ENCODE measurements around the gene DESI1. TPM values are rescaled to one million over a fixed set of nuclear protein-coding genes. Genes with fewer than 3 reads are reported as not detected.

Gene DESI1
- total and polyA plus RNA-seq, 2 of the 13 experiments (the other 11 are each of a cell fraction or from before 2014, with no cell fraction given) = 21.6 to 29.2 TPM

- Histone ChIP-seq H3K9me3 (ENCODE audit: low read length) (no peaks in the 10 kb centered on the region), H3K9ac (ENCODE audit: insufficient read depth, low read depth, low read length) (no peak overlapping the region), H3K79me2 (ENCODE audit: insufficient read depth, low read length) (no peaks in the 10 kb centered on the region), H3K4me3 (replicated peaks in 1 of 3; ENCODE audit: insufficient read depth in 1 of 3, low read depth in 2 of 3, low read length in 3 of 3) (no peak overlapping the region), H3K36me3 (replicated peaks in 1 of 2; ENCODE audit: control insufficient read depth in 1 of 2, insufficient read depth in 2 of 2, low read length in 2 of 2) (peaks cover 8 to 39% of the 10 kb centered on the region in 2 experiments), H3K4me1 (ENCODE audit: insufficient read depth, low read length) (peaks cover 28% of the 10 kb centered on the region), H2AFZ (ENCODE audit: low read length) (no peak overlapping the region), H3K27ac (ENCODE audit: extremely low read length, insufficient read depth, low read length) (no peak overlapping the region), H4K20me1 (ENCODE audit: insufficient read depth, low read length) (no peaks in the 10 kb centered on the region), H3K4me2 (ENCODE audit: low read depth, low read length) (no peak overlapping the region), H3K27me3 (ENCODE audit: control insufficient read depth in 1 of 2, insufficient read depth in 2 of 2, low read length in 2 of 2) (no peaks in the 10 kb centered on the region)
- FAIRE-seq (no peak), ATAC-seq (no peak), DNase-seq (ENCODE audit: low spot score) (no peak)
- intact Hi-C loops (cut with micrococcal nuclease; ENCODE audit: unreplicated experiment) = no loop called here
- in situ Hi-C loops (cut with HindIII; ENCODE audit: extremely low pct_ligation_motif_present, low pct_unique_long_range_greater_than_20kb) = no loop called here
- ChIA-PET POLR2A (interaction anchor here (1.6 to 4.5 kb wide), 2 partner anchors 10 to 42 kb away, joined by 6 to 29 read pairs; partner anchors contain the start of genes DESI1, PMM1 and XRCC6), CTCF (ENCODE audit: low intra/inter-chr PET ratio, low total read pairs) (no interaction called here)
- 100% methylated on average over 5 of the region's 12 CpGs for WGBS (ENCODE audit: low lambda C conversion rate)
- no TSS peak for BruUV-seq (replicated peaks)
- no peak for TF ChIP-seq ZNF616 (CRISPR knock-in tag; IDR thresholded peaks at IDR 0.05; ENCODE audit: low read depth)
- TF ChIP-seq NKX3-1 (CRISPR knock-in tag; IDR thresholded peaks at IDR 0.05) = no peak
- TF ChIP-seq HNRNPL (IDR thresholded peaks at IDR 0.05; ENCODE audit: low read depth, low read length) = 0 out of 2 replicates have a peak, but pooled peaks have one; percentile 26
- peak; percentile 95 for TF ChIP-seq ZNF768 (CRISPR knock-in tag; IDR thresholded peaks at IDR 0.05)
- 0 out of 2 replicates have a peak, but pooled peaks have one; percentile 38 for TF ChIP-seq ZMYM3 (CRISPR knock-in tag; IDR thresholded peaks at IDR 0.05)
- no peak for TF ChIP-seq ZBTB34 (CRISPR knock-in tag; IDR thresholded peaks at IDR 0.05)
- TF ChIP-seq ZNF674 (CRISPR knock-in tag; IDR thresholded peaks at IDR 0.05; ENCODE audit: low read depth) = no peak
- no peak for TF ChIP-seq ZNF740 (CRISPR knock-in tag; IDR thresholded peaks at IDR 0.05)
These were observed 41.4 kb downstream of the DESI1 start for GRCh38 chr22:41579297-41579996.

Measured in HepG2 (cell line).